GM23338 (cell line): ENCODE data around the gene TXLNG. TPM values are rescaled to one million over a fixed set of nuclear protein-coding genes. Genes with fewer than 3 reads are reported as not detected.

ENCODE experiments used
- ATAC-seq: fragments of 200-7000 bp; cut with Tn5 transposase; 3 replicates; pipeline ENCODE4 v1.9.1; 2020
- DNase-seq: peaks from one replicate; pipeline ENCODE4 v3.0.0-alpha.2; 2015; ENCODE audit warnings: low spot score
- H2AFZ ChIP-seq: fragments of 200-600 bp; sonication (generic); 2 replicates; pipeline ENCODE4 v1.8.0; 2016; ENCODE audit warnings: antibody characterized with exemption, mild to moderate bottlenecking, moderate library complexity
- H3F3A ChIP-seq: fragments of 200-600 bp; sonication (generic); replicated peaks from 2 replicates; pipeline ENCODE4 v1.8.0; 2017; ENCODE audit warnings: antibody characterized with exemption, mixed run types, low read depth
- H3K27ac ChIP-seq: fragments of 200-600 bp; sonication (generic); 2 replicates; pipeline ENCODE4 v1.6.1; 2016; ENCODE audit warnings: low read depth
- H3K27me3 ChIP-seq: fragments of 200-600 bp; sonication (generic); 2 replicates; pipeline ENCODE4 v1.8.0; 2016; ENCODE audit warnings: mild to moderate bottlenecking, mixed run types, moderate library complexity; ENCODE audit not compliant: insufficient read depth
- H3K36me3 ChIP-seq: fragments of 200-600 bp; sonication (generic); 2 replicates; pipeline ENCODE4 v1.8.0; 2016; ENCODE audit warnings: mild to moderate bottlenecking; ENCODE audit not compliant: insufficient read depth
- H3K4me1 ChIP-seq: fragments of 200-600 bp; sonication (generic); 2 replicates; pipeline ENCODE4 v1.8.0; 2016; ENCODE audit warnings: mild to moderate bottlenecking, moderate library complexity; ENCODE audit not compliant: insufficient read depth
- H3K4me2 ChIP-seq: fragments of 200-600 bp; sonication (generic); 2 replicates; pipeline ENCODE4 v1.7.1; 2017; ENCODE audit warnings: mixed run types
- H3K4me3 ChIP-seq: fragments of 200-600 bp; sonication (generic); 2 replicates; pipeline ENCODE4 v1.6.1; 2016; ENCODE audit warnings: mixed run types
- H3K79me2 ChIP-seq: fragments of 200-600 bp; sonication (generic); replicated peaks from 2 replicates; pipeline ENCODE4 v1.8.0; 2017; ENCODE audit warnings: mild to moderate bottlenecking; ENCODE audit not compliant: insufficient read depth
- H3K9me2 ChIP-seq: fragments of 200-600 bp; sonication (generic); 2 replicates; pipeline ENCODE4 v1.8.0; 2017; ENCODE audit not compliant: insufficient read depth
- H4K20me1 ChIP-seq: fragments of 200-600 bp; sonication (generic); replicated peaks from 2 replicates; pipeline ENCODE4 v1.8.0; 2017; ENCODE audit warnings: mild to moderate bottlenecking; ENCODE audit not compliant: insufficient read depth
- H3K27ac Mint-ChIP-seq: 2 replicates; pipeline ENCODE4 v1.8.0; 2020; ENCODE audit warnings: inconsistent platforms, mild to moderate bottlenecking, moderate library complexity, mixed read lengths
- H3K27me3 Mint-ChIP-seq: 3 replicates; pipeline ENCODE4 v1.8.0; 2022; ENCODE audit warnings: low read depth, mild to moderate bottlenecking, moderate library complexity, mixed read lengths, inconsistent platforms; ENCODE audit not compliant: insufficient read depth, poor library complexity
- H3K36me3 Mint-ChIP-seq: 3 replicates; pipeline ENCODE4 v1.8.0; 2021; ENCODE audit warnings: low read depth, mild to moderate bottlenecking, inconsistent platforms, moderate library complexity, mixed read lengths
- H3K4me1 Mint-ChIP-seq: 3 replicates; pipeline ENCODE4 v1.8.0; 2020; ENCODE audit warnings: mild to moderate bottlenecking, inconsistent platforms, mixed read lengths
- H3K4me3 Mint-ChIP-seq: 3 replicates; pipeline ENCODE4 v1.8.0; 2021; ENCODE audit warnings: moderate library complexity, mild to moderate bottlenecking, inconsistent platforms, mixed read lengths
- H3K9me3 Mint-ChIP-seq: 3 replicates; pipeline ENCODE4 v1.8.0; 2020; ENCODE audit warnings: moderate library complexity, mild to moderate bottlenecking, inconsistent platforms, mixed read lengths
- CREB1 ChIP-seq: fragments of 250-450 bp; sonication (Bioruptor Pico); IDR thresholded peaks from 2 replicates; pipeline ENCODE4 v1.5.0; 2020; ENCODE audit warnings: low read depth, mild to moderate bottlenecking, moderate library complexity
- EZH2 ChIP-seq: fragments of 200-600 bp; sonication (generic); IDR thresholded peaks from one replicate; pipeline ENCODE4 v1.8.0; 2017; ENCODE audit warnings: antibody characterized with exemption, mild to moderate bottlenecking, low read depth; ENCODE audit not compliant: unreplicated experiment
- JUNB ChIP-seq: IDR thresholded peaks from one replicate; pipeline ENCODE4 v1.6.1; 2016; ENCODE audit warnings: antibody characterized with exemption; ENCODE audit not compliant: unreplicated experiment
- NANOG ChIP-seq: IDR thresholded peaks from 2 replicates; pipeline ENCODE4 v1.6.1; 2016; ENCODE audit warnings: antibody characterized with exemption, borderline replicate concordance
- ZNF114 ChIP-seq: fragments of 250-450 bp; sonication (Bioruptor Pico); IDR thresholded peaks from 2 replicates; pipeline ENCODE4 v1.5.0; 2020; ENCODE audit warnings: mild to moderate bottlenecking, moderate library complexity
- ZNF331 ChIP-seq: fragments of 250-450 bp; sonication (Bioruptor Pico); IDR thresholded peaks from 2 replicates; pipeline ENCODE4 v1.5.0; 2020; ENCODE audit warnings: low read depth, mild to moderate bottlenecking, moderate library complexity
- polyA plus RNA-seq: library from polyadenylated mRNA; unstranded; fragments of >200 nt; fragmentation: Nextera tagmentation; extraction: Ambion mirVana; gene quantifications from 2 replicates; pipeline ENCODE4 v1.2.1, GENCODE V29; 2016
- total RNA-seq: library from RNA; depleted of rRNA; stranded (reverse); fragments of >200 nt; shearing (Covaris generic); gene quantifications from 2 replicates; pipeline ENCODE4 v1.2.3, GENCODE V29; 2014
- TF ChIP-seq, protein P1 (sequence below), 2 experiments: fragments of 200-600 bp in 1 of 2; sonication (generic) in 1 of 2; conservative IDR thresholded peaks; 2 replicates each; pipeline versions ENCODE4 v1.5.1 to v1.6.1; 2016 to 2017; ENCODE audit warnings: antibody characterized with exemption in 2 of 2, low read depth in 2 of 2, mild to moderate bottlenecking in 2 of 2, moderate library complexity in 1 of 2
- TF ChIP-seq, protein P2 (sequence below): IDR thresholded peaks from one replicate; pipeline ENCODE4 v1.6.1; 2018; ENCODE audit warnings: antibody characterized with exemption; ENCODE audit not compliant: unreplicated experiment

TXLNG gene
- total and polyA plus RNA-seq, 2 experiments from 2014 or later, result 45.3 to 48.4 TPM

DNA sequence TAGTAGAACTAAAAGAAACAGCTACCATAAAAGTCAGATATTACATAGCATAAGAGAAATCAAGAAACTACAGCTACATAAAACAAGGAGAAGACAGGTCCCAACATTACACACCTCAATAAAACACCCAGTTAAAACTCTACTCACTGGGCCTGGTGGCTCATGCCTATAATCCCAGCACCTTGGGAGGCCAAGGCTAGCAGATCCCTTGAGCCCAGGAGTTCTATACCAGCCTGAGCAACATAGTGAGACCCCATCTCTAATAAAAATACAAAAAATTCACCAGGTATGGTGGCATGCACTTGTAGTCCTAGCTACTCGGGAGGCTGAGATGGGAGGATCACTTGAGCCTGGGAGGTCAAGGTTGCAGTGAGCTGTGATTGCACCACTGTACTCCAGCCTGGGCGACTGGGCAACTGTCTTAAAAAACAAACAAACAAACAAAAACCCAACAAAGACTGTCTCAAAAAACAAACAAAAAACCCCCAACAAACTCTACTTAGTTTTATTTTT, 15.2 kb upstream of the TXLNG start:
- Mint-ChIP-seq H3K4me1 (peaks cover 16% of the 10 kb centered on the region), H3K4me3 (no peak overlapping the region), H3K27me3 (no peaks in the 10 kb centered on the region), H3K36me3 (peaks cover 6% of the 10 kb centered on the region; the same call in 2 of the 3 replicates), H3K9me3 (peaks cover 8% of the 10 kb centered on the region), H3K27ac (peak overlapping the region; percentile 99; the same call in 1 of the 2 replicates)
- TF ChIP-seq JUNB (no peak), EZH2 (no peak), ZNF331 (CRISPR knock-in tag) (no peak)
- peak overlapping the region; percentile 97 for H3K27ac ChIP-seq
- peaks cover 10% of the 10 kb centered on the region for H3K4me1 ChIP-seq
- peaks cover 3% of the 10 kb centered on the region; the same call in 1 of the 2 replicates for H3F3A ChIP-seq
- H3K4me2 ChIP-seq, result no peak overlapping the region; the same call in 1 of the 2 replicates
- no peak overlapping the region for H2AFZ ChIP-seq
- H3K27me3 ChIP-seq, result no peaks in the 10 kb centered on the region
- no peaks in the 10 kb centered on the region for H3K36me3 ChIP-seq
- DNase-seq, result no peak
- no peaks in the 10 kb centered on the region for H3K79me2 ChIP-seq
- H3K4me3 ChIP-seq, result no peak overlapping the region
- H4K20me1 ChIP-seq, result no peaks in the 10 kb centered on the region
- no peak for ATAC-seq
- H3K9me2 ChIP-seq, result no peaks in the 10 kb centered on the region

DNA sequence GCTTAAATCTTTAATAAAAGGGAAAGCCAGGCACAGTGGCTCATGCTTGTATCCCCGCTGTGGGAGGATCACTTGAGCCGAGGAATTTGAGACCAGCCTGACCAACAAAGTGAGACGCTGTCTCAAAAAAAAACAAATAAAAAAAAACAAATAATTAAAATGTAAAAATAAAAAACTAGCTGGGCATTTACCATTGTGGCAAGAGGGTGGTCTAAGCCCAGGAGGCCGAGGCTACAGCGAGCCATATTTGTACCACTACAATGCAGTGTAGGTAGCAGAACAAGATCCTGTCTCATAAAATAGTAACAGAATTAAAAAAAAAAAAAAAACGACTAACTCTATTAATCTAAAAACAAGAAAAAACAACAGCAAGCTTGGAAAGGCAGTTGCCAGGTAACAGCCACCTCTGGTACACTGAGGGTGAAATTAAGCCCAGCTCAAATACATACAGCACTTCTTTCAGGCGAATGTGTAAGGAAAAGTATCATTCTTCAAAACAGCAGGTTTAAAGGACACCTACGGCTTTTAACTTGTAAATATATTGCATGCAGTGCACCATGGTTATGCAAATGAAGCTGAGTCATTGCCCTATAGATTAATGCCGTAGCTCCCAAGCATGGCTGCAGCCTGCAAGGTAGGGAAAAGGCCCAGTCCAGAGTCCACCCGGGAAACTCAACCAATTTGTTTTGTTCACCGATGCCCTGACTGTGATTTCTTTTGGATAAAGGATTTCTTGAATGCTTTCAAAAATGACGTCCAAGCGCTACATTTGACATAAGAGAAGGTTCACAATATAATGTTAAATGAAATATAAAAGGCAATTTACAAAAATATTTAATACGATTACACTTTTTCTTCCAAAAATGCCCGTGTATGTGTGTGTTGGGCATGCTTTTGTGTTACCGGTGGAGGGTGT, 14.5 kb upstream of the TXLNG start:
- Mint-ChIP-seq H3K4me3 (no peak overlapping the region), H3K4me1 (peaks cover 16% of the 10 kb centered on the region), H3K36me3 (peaks cover 6% of the 10 kb centered on the region; the same call in 2 of the 3 replicates), H3K9me3 (peaks cover 8% of the 10 kb centered on the region), H3K27ac (peak overlapping the region; percentile 99), H3K27me3 (no peaks in the 10 kb centered on the region)
- peak; percentile 93 for ATAC-seq
- H4K20me1 ChIP-seq, result no peaks in the 10 kb centered on the region
- H2AFZ ChIP-seq, result no peak overlapping the region
- peak overlapping the region; percentile 41 for H3K4me2 ChIP-seq
- TF ChIP-seq CREB1 (CRISPR knock-in tag) (no peak), ZNF331 (CRISPR knock-in tag) (no peak), NANOG (peak; percentile 41; the same call in 1 of the 2 replicates), ZNF114 (CRISPR knock-in tag) (no peak)
- TF ChIP-seq, protein P1, sequence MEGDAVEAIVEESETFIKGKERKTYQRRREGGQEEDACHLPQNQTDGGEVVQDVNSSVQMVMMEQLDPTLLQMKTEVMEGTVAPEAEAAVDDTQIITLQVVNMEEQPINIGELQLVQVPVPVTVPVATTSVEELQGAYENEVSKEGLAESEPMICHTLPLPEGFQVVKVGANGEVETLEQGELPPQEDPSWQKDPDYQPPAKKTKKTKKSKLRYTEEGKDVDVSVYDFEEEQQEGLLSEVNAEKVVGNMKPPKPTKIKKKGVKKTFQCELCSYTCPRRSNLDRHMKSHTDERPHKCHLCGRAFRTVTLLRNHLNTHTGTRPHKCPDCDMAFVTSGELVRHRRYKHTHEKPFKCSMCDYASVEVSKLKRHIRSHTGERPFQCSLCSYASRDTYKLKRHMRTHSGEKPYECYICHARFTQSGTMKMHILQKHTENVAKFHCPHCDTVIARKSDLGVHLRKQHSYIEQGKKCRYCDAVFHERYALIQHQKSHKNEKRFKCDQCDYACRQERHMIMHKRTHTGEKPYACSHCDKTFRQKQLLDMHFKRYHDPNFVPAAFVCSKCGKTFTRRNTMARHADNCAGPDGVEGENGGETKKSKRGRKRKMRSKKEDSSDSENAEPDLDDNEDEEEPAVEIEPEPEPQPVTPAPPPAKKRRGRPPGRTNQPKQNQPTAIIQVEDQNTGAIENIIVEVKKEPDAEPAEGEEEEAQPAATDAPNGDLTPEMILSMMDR (conservative IDR thresholded peaks at IDR 0.05; ENCODE audit: low read depth in 2 of 2), result no peak
- TF ChIP-seq, protein P2, sequence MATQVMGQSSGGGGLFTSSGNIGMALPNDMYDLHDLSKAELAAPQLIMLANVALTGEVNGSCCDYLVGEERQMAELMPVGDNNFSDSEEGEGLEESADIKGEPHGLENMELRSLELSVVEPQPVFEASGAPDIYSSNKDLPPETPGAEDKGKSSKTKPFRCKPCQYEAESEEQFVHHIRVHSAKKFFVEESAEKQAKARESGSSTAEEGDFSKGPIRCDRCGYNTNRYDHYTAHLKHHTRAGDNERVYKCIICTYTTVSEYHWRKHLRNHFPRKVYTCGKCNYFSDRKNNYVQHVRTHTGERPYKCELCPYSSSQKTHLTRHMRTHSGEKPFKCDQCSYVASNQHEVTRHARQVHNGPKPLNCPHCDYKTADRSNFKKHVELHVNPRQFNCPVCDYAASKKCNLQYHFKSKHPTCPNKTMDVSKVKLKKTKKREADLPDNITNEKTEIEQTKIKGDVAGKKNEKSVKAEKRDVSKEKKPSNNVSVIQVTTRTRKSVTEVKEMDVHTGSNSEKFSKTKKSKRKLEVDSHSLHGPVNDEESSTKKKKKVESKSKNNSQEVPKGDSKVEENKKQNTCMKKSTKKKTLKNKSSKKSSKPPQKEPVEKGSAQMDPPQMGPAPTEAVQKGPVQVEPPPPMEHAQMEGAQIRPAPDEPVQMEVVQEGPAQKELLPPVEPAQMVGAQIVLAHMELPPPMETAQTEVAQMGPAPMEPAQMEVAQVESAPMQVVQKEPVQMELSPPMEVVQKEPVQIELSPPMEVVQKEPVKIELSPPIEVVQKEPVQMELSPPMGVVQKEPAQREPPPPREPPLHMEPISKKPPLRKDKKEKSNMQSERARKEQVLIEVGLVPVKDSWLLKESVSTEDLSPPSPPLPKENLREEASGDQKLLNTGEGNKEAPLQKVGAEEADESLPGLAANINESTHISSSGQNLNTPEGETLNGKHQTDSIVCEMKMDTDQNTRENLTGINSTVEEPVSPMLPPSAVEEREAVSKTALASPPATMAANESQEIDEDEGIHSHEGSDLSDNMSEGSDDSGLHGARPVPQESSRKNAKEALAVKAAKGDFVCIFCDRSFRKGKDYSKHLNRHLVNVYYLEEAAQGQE, result no peak
- no peaks in the 10 kb centered on the region for H3K27me3 ChIP-seq
- no peaks in the 10 kb centered on the region for H3K9me2 ChIP-seq
- no peaks in the 10 kb centered on the region for H3K36me3 ChIP-seq
- peaks cover 10% of the 10 kb centered on the region for H3K4me1 ChIP-seq
- H3K4me3 ChIP-seq, result no peak overlapping the region
- peak; percentile 77 for DNase-seq
- peak overlapping the region; percentile 97 for H3K27ac ChIP-seq
- no peaks in the 10 kb centered on the region for H3K79me2 ChIP-seq
- H3F3A ChIP-seq, result peaks cover 3% of the 10 kb centered on the region; the same call in 1 of the 2 replicates
